Middle frontal gyrus (tissue), 1 donor: ENCODE measurements around the gene IL4.

Experiments used
- DNase-seq: peaks from one replicate; pipeline ENCODE4 v3.0.0-alpha.2; 2015; ENCODE audit warnings: low spot score; ENCODE audit errors: extremely low spot score

The IL4 gene

DNA sequence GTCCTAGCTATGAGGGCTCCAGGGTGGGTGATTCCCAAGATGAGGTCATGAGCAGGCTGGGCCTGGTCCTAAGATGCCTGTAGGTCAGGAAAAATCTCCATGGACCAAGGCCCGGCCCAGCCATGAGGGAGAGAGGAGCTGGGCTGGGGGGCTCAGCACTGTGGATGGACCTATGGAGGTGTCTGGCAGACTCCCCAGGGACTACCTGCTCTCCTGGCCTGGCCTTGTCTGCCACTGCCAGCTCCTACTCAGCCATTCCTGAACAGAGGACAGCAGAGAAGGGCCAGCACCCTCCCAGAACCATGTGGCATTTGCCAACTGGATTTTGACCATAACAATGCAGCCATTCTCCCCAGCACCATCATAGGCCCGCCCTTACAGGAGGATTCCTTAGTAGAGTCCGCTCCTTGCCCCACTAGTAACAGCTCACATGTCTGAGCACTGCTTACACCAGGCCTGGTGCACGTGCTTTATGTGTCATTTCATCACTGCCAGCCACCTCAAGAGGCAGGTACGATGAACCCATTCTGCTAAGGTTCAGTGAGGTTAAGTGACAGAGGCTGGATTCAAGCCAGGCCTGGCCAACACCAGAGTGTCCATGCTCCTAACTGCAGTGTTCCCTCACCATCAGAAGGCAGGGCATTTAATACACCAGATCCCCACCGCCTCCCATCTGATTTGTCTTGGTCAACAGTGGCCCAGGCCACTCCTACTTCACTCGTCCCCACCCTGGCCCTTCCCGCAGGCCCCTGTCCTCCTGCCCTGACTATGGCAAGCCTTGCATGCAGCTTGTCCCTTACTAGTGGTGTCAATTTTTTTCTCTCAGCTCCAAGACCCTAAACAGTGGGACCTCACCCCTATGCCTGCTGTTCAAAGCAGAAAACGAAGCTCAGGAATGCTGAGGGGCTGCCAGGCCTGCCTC, 15.1 kb upstream of the IL4 start:
- DNase-seq, result no peak

DNA sequence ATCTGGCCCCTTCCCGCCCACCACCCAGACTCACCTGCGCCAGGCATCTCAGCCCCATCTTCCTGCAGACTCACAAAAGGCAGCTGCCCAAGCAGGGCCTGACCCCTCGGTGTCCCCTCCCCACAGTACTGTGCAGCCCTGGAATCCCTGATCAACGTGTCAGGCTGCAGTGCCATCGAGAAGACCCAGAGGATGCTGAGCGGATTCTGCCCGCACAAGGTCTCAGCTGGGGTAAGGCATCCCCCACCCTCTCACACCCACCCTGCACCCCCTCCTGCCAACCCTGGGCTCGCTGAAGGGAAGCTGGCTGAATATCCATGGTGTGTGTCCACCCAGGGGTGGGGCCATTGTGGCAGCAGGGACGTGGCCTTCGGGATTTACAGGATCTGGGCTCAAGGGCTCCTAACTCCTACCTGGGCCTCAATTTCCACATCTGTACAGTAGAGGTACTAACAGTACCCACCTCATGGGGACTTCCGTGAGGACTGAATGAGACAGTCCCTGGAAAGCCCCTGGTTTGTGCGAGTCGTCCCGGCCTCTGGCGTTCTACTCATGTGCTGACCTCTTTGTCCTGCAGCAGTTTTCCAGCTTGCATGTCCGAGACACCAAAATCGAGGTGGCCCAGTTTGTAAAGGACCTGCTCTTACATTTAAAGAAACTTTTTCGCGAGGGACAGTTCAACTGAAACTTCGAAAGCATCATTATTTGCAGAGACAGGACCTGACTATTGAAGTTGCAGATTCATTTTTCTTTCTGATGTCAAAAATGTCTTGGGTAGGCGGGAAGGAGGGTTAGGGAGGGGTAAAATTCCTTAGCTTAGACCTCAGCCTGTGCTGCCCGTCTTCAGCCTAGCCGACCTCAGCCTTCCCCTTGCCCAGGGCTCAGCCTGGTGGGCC, 13.9 kb upstream of the IL4 start:
- DNase-seq, result no peak

DNA sequence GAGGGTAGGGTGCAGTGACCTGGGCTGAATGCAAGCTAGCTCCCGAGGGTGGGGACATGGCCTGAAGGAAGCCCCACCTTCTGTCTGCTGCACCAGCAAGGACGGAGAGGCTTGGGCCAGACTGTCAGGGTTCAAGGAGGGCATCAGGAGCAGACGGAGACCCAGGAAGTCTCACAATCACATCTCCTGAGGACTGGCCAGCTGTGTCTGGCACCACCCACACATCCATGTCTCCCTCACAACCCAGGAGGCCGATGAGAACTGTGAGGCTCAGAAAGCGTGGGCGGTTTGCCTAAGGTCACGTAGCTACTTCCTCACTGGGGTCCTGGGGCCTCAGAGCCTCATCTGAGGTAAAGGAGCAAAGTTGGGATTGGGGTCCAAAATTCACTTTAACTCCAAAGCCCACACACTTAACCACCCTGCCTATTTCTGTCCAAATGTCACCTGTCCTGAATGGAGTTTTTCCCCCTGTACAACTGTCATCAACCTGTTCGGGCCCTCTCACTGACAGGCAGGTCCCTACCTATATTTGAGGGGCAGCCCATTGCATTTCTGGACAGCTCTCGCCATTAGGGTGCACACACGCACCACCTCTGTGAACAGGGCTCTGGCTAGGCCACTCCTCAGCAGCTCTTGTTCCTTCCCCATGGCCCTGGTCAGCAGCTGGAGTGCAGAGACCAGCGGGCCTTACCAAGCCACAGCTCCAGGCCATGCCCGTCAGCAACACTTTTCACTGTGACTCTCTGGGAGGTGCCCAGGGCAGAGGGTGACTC, 12.4 kb upstream of the IL4 start:
- DNase-seq, result no peak

DNA sequence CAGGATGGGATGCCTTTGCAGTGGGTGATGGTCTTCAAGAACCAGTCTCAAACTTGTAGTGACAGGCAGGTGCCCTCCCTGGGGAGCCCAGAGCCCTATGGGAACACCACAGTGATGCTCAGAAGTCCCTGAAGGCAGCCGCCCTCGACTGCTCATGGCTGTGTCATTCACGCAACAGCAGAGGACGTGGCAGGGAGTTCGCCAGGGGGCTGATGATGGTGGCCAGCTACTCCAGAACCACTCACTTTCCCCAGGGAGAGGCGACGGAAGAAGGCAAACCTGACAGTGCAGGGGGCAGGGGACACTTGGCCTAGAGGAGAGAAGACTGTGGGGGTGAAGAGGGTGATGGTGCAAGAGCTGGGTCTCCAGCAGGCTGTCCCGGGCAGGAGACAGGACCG, 11.8 kb upstream of the IL4 start:
- no peak for DNase-seq

DNA sequence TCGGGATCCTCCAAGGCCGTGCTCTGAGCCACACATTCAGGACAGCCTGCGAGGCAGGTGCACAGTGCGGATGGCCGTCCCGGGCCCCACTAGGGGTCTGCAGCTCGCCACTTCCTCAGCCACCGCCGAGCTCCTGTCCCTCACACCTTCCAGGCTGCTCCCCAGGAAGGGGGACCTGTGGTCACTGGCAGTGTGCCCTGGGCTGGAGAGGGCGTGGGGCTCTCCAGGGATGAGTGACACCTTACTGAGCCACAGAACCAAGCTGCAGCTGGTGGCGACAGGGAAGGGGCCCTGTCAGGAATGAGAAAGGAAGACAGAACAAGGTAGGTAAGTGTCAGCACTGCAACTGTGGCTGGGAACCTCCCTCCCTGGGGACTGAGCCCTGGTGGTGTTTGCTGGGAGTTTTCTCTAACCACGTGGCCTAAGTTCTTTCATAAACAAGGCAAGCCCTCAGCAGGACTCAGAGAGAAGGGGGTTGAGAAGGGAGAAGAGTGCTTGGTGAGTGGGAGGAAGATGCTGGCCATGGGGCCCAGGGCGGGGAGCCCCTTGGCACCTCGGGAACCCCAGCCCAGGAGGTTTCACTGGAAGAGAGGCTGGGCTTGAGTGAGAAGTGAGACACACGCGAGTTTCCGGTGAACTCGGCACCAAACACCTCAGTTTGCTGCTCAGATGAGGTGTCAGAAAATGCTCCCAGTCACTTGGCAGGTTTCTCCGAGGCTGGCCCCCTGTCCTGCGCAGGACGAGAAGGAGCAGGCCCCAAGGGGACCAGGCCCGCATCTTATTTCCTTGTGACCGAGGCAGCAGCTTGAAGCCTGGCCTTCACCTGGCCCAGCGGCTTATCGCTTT, 10.6 kb upstream of the IL4 start:
- no peak for DNase-seq

DNA sequence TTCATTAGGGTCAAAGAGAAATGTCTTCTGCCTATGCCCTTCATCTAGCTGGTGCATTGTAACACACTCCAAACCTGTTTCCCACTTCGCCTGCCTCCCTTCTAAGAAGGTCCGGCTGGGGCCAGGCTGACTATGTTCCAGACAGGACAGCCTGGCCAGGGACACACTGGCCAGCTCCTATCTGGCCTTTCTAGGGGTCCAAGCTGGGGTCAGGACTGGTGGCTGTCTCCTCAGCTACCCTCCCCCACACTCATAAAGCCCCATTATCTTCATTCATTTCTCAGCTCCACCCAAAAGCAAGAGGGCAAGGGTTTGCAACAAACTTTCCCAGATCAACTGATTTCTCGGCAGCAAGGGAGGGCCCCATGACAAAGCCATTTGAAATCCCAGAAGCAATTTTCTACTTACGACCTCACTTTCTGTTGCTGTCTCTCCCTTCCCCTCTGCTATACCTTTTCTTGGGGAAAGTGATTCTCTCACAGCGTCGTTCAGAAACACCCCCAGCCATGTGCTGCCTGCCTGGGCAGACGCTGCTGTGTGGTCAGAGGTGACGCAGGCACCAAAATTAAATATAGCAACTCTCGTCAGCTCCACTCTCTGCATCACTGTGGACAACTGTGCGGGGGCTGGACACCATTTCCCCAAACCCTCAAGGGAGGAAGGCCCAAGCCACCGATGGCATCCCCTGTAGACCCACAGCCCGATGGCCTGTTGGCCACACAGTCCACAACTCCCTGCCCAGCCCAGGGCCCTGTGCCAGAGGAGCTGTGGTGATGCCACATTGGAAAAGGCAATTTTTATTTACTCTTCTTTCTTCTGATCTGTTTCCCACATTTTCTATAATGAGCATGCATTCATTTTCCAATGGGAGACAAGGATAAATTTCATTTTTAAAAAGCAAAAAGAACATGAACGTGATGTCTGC, 9.8 kb upstream of the IL4 start:
- no peak for DNase-seq

DNA sequence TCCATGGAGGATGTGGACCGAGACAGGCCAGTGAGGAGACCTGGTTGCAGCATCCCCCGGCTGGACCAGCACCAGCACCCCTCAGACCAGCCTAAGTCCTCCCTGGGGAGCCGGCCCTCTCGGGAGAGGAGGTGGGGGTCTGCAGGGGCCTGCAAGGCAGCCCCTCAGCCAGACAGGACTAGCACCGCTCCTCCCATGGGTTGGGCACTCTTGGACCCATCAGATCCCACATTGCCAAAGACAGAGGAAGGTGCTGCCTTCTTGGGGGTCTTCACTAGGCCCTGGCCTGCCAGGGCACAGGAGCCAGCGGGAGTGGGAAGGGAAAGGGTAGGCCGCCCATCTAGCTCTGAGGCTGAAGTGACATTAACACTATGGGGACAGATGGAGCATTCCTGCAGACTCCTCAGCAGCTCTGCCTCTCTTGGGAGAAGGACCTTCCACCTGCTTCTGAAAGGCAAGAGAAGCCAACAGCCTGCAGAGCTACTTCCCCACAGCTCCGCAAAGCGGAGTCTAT, 9.0 kb upstream of the IL4 start:
- DNase-seq, result no peak

DNA sequence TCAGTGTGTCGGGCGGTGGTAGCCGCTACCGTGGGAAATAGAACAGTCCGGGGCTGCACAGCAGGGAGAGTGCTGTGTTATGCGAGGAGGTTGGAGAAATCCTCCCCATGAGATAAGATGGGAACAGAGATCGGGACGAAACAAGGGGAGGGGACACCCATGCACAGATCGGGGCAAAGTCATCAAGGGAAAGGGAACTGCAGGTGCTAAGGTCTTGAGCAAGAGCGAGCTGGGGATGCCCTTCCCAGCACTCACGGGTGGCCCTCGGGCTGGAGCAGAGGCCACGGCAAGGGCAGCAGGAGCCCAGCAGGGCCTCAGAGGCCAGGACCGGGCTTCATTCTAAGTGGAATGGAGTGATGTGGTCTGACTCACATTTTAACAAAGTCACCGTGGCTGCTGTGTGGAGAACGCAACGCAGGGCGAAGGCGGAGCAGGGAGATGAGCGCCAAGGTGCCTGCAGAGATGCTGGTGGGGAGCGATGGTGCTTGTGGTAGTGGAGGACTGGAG, 8.2 kb upstream of the IL4 start:
- DNase-seq, result no peak

DNA sequence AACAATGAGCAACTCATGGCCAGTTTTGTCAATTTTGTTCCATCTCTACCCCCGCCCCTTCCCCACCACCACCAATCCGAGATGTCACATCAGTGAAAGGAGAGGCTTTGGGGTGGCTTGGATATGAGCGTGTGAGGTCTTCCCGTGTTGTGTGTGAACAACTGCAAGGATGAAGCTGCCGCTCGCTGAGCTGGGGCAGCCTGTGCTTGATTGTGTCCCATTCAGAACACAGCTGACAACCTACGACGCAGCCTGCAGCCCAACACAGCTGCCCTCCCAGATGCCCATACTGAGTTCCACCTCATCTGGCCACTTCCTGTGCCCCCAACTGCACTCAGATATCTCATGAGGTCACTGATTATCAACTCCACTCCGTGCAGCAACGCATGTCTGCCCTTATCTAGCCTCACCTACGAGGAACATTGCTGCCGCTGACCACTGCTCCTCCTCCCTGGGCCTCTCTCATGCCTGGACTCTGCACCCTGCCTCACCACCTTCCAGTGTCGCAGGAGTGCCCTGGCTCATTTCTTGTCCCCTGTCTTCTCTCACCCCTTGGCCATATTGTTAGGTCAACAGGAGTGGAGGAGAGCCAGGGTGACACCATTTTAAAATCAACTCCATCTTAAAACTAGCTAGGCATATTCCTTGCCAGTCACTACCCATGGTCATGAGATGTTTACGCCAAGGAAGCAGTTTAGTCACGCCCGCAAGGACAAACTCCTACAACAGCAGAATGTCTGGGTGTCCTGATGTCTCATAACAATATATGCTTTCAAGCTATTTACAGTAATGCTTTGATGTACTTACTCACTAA, 7.3 kb upstream of the IL4 start:
- DNase-seq, result no peak

DNA sequence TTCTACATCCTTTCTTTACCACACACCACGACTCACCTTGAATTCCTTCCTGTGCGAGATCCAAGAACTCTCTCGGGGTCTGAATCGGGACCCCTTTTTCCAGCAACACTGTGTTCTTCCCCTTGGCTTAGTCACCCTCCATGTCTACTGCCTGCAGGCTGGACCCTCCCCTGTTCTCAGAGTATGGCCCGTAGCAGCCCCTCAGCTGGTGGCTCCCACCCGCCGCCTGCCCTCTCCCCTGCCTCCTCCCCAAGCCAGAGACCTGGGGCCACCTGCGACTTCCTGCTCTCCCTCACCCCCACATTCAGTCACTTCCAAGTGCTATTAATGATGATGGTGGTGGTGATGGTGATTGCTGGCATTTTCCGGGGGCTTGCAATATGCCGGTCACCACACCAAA, 6.5 kb upstream of the IL4 start:
- no peak for DNase-seq

DNA sequence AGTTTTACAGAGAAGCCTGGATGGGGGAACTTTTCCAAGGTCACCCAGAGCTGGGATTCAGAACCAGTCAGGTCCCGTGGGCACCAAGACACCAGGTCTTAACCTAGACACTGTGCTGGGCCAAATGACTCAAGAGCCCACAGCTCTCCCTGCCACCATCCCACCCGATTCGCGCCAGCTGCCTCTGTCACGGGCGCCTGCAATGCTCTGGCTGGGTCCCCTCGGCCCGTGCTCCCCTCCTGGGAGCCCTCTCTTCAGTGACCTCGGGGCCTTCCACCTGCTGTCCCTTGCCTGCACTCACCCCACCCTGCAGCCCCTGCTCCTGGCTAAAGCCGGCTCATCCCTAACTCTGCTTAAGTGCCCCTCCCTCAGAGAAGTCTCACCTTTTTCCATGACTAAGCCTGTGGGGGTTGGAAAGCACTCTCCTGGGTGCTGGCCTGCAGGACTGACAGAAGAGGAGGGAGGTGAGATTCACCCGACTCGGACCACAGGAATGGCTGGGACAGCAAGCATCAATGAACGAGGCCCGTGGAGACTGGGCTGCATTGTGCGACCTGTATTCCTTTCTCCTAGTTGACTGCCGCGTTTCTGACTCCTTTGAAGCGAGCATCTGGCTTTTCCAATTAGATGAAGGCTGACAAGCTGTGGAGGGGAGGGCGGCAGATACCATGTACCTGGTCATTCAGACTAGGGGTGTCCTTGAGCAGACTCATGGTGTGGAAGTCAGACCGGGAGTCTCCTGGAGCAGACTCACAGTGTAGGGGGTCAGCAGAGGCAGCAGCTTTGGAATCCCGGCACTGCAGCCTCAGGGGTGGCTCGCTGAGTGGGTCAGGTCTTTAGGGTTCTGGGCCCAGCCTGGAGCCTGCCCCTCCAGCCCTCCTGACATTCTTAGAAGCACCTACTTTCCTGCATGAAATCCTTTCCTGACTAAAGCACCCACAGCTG, 5.8 kb upstream of the IL4 start:
- no peak for DNase-seq

DNA sequence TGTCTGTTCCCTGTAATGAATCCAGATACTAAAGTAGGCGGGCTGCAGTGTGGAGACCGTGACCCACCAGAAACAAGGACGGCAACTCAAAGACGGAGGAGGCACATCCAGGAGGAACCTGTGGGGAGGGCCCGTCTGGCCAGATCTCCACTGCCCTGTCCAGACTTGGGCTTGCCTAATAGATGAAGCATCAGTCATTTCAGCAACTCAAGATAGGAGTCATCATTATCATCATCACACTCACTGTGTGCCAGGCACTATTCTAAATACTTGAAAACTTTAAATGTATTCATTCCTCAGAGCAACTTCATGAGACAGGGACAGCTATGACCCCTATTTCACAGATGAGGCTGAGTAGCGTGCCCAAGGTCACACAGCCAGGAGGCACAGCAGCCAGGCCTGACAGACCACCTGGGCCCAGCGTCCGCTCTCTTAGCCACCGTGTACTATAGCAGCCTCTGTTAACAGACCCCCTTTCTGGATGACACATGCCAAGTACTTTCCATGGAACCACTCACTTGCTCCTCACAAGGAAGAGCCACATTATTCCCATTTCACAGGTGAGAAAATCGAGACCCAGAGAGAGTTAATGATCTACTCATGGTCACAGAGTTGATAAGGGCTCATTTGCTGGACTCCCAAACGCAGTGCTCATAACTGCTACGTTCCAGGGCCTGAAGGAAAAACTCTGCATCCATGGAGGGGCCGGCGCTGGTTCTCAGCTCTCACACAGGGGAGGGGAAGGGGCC, 4.9 kb upstream of the IL4 start:
- DNase-seq, result no peak

DNA sequence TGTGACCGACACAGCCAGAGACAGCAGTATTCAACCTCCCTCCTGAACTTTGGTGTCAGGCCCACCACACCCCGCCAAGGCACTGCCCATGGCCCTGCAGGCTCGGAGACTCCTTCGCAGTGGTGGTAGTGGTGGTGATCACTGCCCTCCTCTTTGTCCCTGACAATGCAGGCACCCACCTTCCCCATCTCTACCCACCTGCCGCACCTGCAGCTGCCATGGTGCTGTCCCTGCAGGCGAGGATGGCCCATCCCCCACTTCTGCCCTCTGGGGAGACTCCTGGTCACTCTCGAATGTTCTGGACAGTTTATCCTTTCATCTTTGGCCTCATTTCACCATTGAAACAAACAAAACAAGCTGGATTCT, 4.4 kb upstream of the IL4 start:
- DNase-seq, result no peak

DNA sequence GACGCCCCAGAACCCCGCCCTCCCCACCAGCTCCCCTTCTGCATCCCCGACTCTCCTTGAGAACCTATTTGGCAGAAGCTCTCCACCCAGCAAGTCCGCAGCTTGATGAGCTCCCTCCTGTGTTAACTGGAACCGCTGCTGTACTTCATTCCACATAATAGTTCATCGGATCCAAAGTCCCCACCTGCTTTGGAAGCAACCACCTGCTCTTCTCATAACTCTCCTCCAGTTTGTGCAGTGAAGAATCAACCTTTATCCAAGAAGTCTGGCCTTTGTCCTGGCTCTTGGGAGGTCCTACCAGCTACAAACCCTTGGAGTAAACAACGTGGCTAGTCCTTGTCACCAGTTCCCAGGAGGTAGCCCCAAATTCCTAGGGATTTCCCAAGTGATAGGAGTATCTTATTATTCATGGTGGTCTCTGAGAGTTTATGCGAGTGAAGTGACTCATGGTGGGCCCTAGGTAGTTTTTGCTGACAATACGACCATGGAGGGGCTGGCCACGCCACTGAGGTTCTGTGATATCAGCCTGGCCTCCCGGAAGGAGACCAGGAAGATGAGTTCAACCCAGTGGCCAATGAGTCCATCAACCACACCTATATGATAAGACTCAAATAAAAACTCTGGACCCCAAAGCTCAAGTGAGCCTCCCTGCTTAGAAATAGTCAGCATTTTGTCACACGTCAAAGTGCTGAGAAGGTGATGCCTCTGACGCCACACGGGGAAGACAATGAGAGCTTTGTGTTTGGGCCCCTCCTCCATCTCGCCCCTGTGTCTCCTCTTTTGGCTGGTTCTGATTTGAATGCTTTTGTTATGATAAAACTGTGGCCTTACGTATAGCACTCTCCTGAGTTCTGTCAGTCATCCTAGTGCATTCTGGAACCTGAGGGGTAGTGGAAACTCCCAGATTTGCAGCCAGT, 3.6 kb upstream of the IL4 start:
- no peak for DNase-seq

DNA sequence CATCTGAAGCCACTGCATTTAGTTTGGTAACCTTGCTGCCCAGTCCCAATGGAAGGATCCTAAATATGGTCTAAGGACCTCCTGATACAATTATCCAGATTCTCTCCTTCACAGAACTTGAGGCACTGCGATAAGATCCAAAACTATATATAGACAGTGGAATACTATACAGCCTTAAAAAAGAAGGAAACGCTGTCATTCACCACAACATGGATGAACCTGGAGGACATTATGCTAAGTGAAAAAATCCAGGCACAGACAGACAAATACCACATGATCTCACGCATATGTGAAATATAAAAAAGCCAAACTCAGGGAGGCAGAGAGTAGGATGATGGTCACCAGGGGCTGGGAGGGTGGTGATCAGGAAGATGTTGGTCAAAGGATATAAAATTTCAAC, 2.8 kb upstream of the IL4 start:
- no peak for DNase-seq

DNA sequence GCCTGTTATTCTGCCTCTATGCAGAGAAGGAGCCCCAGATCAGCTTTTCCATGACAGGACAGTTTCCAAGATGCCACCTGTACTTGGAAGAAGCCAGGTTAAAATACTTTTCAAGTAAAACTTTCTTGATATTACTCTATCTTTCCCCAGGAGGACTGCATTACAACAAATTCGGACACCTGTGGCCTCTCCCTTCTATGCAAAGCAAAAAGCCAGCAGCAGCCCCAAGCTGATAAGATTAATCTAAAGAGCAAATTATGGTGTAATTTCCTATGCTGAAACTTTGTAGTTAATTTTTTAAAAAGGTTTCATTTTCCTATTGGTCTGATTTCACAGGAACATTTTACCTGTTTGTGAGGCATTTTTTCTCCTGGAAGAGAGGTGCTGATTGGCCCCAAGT, 301 bp upstream of the IL4 start:
- DNase-seq, result no peak
